ENCODE data around the gene FBLN2.

Gene FBLN2

DNA sequence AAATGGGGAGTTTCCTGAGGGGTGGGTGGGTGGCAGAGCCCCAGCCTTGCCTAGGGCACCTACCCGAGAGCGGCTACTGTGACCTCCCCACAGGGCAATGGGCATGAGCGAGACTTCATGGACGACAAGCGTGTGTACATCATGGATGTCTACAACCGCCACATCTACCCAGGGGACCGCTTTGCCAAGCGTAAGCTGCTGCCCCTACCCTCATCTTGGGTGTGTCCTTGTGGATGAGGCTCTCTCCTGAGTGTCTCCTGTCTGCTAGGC lies 46.2 kb upstream of the FBLN2 start:
- H3K27ac ChIP-seq (ENCODE audit: insufficient read depth in 1 of 2, low read depth in 1 of 2, low read length in 2 of 2, poor library complexity in 1 of 2, severe bottlenecking in 2 of 2), result no peak overlapping the region
- no peaks in the 10 kb centered on the region for H3K27me3 ChIP-seq (replicated peaks in 2 of 5; ENCODE audit: control insufficient read depth in 4 of 5, insufficient read depth in 5 of 5, low read length in 4 of 5)
- H3K9me3 ChIP-seq (ENCODE audit: control extremely low read depth in 1 of 5, control insufficient read depth in 4 of 5, insufficient read depth in 2 of 5, low read depth in 1 of 5, low read length in 4 of 5), result no peaks in the 10 kb centered on the region
- ChIA-PET POLR2A (no interaction called here), CTCF (interaction anchor here (1.0 to 11.8 kb wide), 2 partner anchors 14 to 147 kb away, joined by 3 to 422 read pairs; no protein-coding TSS in a partner anchor)
- 99% methylated on average over 8 of the region's 8 CpGs for WGBS (ENCODE audit: insufficient coverage)
- no peaks in the 10 kb centered on the region for H3K36me3 ChIP-seq (ENCODE audit: control insufficient read depth in 4 of 4, insufficient read depth in 4 of 4, low read length in 3 of 4)
- DNase-seq, result no peak
- peaks cover 0 to 6% (median 4%) of the 10 kb centered on the region in 4 experiments for H3K4me1 ChIP-seq (ENCODE audit: control extremely low read depth in 1 of 4, control insufficient read depth in 4 of 4, insufficient read depth in 4 of 4, low read length in 3 of 4)
- H3K4me3 ChIP-seq (ENCODE audit: control insufficient read depth in 1 of 7, extremely low read depth in 1 of 7, insufficient read depth in 4 of 7, low read depth in 2 of 7, low read length in 6 of 7), result no peak overlapping the region

DNA sequence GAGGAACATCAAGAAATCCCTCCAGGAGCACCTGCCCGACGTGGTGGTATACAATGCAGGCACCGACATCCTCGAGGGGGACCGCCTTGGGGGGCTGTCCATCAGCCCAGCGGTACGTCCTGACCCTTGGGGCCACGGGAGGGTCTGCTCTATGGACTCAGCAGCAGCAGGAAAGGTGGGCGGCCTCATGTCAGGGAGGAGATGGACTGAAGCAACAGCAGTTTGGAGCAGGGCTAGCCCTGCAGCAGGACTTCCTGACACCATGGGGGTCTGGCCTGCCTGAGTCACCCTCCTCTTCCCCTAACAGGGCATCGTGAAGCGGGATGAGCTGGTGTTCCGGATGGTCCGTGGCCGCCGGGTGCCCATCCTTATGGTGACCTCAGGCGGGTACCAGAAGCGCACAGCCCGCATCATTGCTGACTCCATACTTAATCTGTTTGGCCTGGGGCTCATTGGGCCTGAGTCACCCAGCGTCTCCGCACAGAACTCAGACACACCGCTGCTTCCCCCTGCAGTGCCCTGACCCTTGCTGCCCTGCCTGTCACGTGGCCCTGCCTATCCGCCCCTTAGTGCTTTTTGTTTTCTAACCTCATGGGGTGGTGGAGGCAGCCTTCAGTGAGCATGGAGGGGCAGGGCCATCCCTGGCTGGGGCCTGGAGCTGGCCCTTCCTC lies 44.6 kb upstream of the FBLN2 start:
- DNase-seq, result no peak
- H3K27me3 ChIP-seq (replicated peaks in 2 of 5; ENCODE audit: control insufficient read depth in 4 of 5, insufficient read depth in 5 of 5, low read length in 4 of 5), result no peaks in the 10 kb centered on the region
- WGBS (ENCODE audit: insufficient coverage), result 98% methylated on average over 21 of the region's 23 CpGs
- POLR2A ChIA-PET, result no interaction called here
- H3K4me1 ChIP-seq (ENCODE audit: control extremely low read depth in 1 of 4, control insufficient read depth in 4 of 4, insufficient read depth in 4 of 4, low read length in 3 of 4), result peaks cover 1 to 14% (median 10%) of the 10 kb centered on the region in 4 experiments
- no peak overlapping the region for H3K27ac ChIP-seq (ENCODE audit: insufficient read depth in 1 of 2, low read depth in 1 of 2, low read length in 2 of 2, poor library complexity in 1 of 2, severe bottlenecking in 2 of 2)
- no peak overlapping the region for H3K4me3 ChIP-seq (ENCODE audit: control insufficient read depth in 1 of 7, extremely low read depth in 1 of 7, insufficient read depth in 4 of 7, low read depth in 2 of 7, low read length in 6 of 7)
- CTCF ChIA-PET, result interaction anchor here (0.8 to 11.8 kb wide), 3 partner anchors 8 to 145 kb away, joined by 3 to 422 read pairs (median 4); no protein-coding TSS in a partner anchor
- no peaks in the 10 kb centered on the region for H3K36me3 ChIP-seq (ENCODE audit: control insufficient read depth in 4 of 4, insufficient read depth in 4 of 4, low read length in 3 of 4)
- no peaks in the 10 kb centered on the region for H3K9me3 ChIP-seq (ENCODE audit: control extremely low read depth in 1 of 5, control insufficient read depth in 4 of 5, insufficient read depth in 2 of 5, low read depth in 1 of 5, low read length in 4 of 5)

DNA sequence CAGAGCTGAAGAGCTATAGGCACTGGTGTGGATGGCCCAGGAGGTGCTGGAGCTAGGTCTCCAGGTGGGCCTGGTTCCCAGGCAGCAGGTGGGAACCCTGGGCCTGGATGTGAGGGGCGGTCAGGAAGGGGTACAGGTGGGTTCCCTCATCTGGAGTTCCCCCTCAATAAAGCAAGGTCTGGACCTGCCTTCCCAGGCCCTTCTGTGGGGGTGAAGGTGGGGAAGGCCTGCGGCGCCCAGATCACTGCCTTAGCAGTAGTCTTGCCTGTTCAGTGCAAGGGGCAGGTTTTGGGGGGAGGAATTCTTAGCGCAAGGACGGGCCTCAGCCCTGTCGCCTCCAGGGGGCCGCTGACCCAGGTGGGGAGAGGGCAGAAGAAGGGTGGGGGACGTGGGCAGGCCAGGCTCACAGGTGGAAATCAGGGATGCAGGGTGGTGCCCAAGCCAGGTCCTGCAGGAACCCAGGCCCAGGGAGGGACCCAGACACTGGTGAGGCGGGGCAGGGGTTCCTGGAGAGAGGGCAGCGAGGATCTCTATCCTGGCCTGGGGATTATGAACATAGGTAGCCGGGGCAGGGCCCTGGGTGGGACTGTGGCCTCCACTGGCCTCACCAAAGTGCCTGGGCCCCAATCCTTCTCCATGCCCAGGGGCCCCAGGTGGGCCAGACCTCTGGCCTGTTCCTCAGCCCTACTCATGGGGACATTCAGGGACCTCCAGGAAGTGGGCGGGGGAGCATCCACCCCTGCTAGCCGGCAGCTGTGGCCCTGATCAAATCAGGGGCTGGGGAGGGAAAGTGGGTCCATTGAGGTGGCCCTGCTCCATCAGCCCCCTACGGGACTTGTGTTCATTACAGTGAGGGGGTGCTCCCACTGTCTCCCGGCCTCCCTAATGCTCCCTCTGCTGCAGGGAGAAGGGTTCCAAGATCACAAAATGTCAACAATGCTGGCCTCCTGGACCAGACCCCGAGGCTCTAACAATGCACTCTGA lies 43.5 kb upstream of the FBLN2 start:
- no peak for DNase-seq
- H3K36me3 ChIP-seq (ENCODE audit: control insufficient read depth in 4 of 4, insufficient read depth in 4 of 4, low read length in 3 of 4), result no peaks in the 10 kb centered on the region
- no peak overlapping the region for H3K4me3 ChIP-seq (ENCODE audit: control insufficient read depth in 1 of 7, extremely low read depth in 1 of 7, insufficient read depth in 4 of 7, low read depth in 2 of 7, low read length in 6 of 7)
- ChIA-PET POLR2A (no interaction called here), CTCF (interaction anchor here (0.9 to 11.8 kb wide), 4 partner anchors 9 to 144 kb away, joined by 3 to 422 read pairs (median 4); no protein-coding TSS in a partner anchor)
- H3K9me3 ChIP-seq (ENCODE audit: control extremely low read depth in 1 of 5, control insufficient read depth in 4 of 5, insufficient read depth in 2 of 5, low read depth in 1 of 5, low read length in 4 of 5), result no peaks in the 10 kb centered on the region
- no peaks in the 10 kb centered on the region for H3K27me3 ChIP-seq (replicated peaks in 2 of 5; ENCODE audit: control insufficient read depth in 4 of 5, insufficient read depth in 5 of 5, low read length in 4 of 5)
- H3K4me1 ChIP-seq (ENCODE audit: control extremely low read depth in 1 of 4, control insufficient read depth in 4 of 4, insufficient read depth in 4 of 4, low read length in 3 of 4), result peaks cover 1 to 14% (median 10%) of the 10 kb centered on the region in 4 experiments
- WGBS (ENCODE audit: insufficient coverage), result 95% methylated on average over 13 of the region's 16 CpGs
- no peak overlapping the region for H3K27ac ChIP-seq (ENCODE audit: insufficient read depth in 1 of 2, low read depth in 1 of 2, low read length in 2 of 2, poor library complexity in 1 of 2, severe bottlenecking in 2 of 2)

- DNase-seq, result no peak
- CTCF ChIA-PET, result interaction anchor here (1.4 to 1.7 kb wide), 2 partner anchors 86 to 142 kb away, joined by 3 to 5 read pairs; no protein-coding TSS in a partner anchor
- H3K27me3 ChIP-seq (replicated peaks in 2 of 5; ENCODE audit: control insufficient read depth in 4 of 5, insufficient read depth in 5 of 5, low read length in 4 of 5), result no peaks in the 10 kb centered on the region
- WGBS (ENCODE audit: insufficient coverage), result 100% methylated on average over 1 of the region's 1 CpG
- POLR2A ChIA-PET, result no interaction called here
- peaks cover 1 to 14% (median 10%) of the 10 kb centered on the region in 4 experiments for H3K4me1 ChIP-seq (ENCODE audit: control extremely low read depth in 1 of 4, control insufficient read depth in 4 of 4, insufficient read depth in 4 of 4, low read length in 3 of 4)
- no peaks in the 10 kb centered on the region for H3K9me3 ChIP-seq (ENCODE audit: control extremely low read depth in 1 of 5, control insufficient read depth in 4 of 5, insufficient read depth in 2 of 5, low read depth in 1 of 5, low read length in 4 of 5)
- H3K27ac ChIP-seq (ENCODE audit: insufficient read depth in 1 of 2, low read depth in 1 of 2, low read length in 2 of 2, poor library complexity in 1 of 2, severe bottlenecking in 2 of 2), result no peak overlapping the region
- no peak overlapping the region for H3K4me3 ChIP-seq (ENCODE audit: control insufficient read depth in 1 of 7, extremely low read depth in 1 of 7, insufficient read depth in 4 of 7, low read depth in 2 of 7, low read length in 6 of 7)
- H3K36me3 ChIP-seq (ENCODE audit: control insufficient read depth in 4 of 4, insufficient read depth in 4 of 4, low read length in 3 of 4), result no peaks in the 10 kb centered on the region
Measured at GRCh38 chr3:13506239-13506638, 42.7 kb upstream of the FBLN2 start.

- Histone ChIP-seq H3K4me1 (ENCODE audit: control extremely low read depth in 1 of 4, control insufficient read depth in 4 of 4, insufficient read depth in 4 of 4, low read length in 3 of 4) (peaks cover 1 to 14% (median 10%) of the 10 kb centered on the region in 4 experiments), H3K9me3 (ENCODE audit: control extremely low read depth in 1 of 5, control insufficient read depth in 4 of 5, insufficient read depth in 2 of 5, low read depth in 1 of 5, low read length in 4 of 5) (no peaks in the 10 kb centered on the region), H3K27me3 (replicated peaks in 2 of 5; ENCODE audit: control insufficient read depth in 4 of 5, insufficient read depth in 5 of 5, low read length in 4 of 5) (no peaks in the 10 kb centered on the region), H3K4me3 (ENCODE audit: control insufficient read depth in 1 of 7, extremely low read depth in 1 of 7, insufficient read depth in 4 of 7, low read depth in 2 of 7, low read length in 6 of 7) (no peak overlapping the region), H3K36me3 (ENCODE audit: control insufficient read depth in 4 of 4, insufficient read depth in 4 of 4, low read length in 3 of 4) (no peaks in the 10 kb centered on the region), H3K27ac (ENCODE audit: insufficient read depth in 1 of 2, low read depth in 1 of 2, low read length in 2 of 2, poor library complexity in 1 of 2, severe bottlenecking in 2 of 2) (no peak overlapping the region)
- POLR2A ChIA-PET, result no interaction called here
- no peak for DNase-seq
- WGBS (ENCODE audit: insufficient coverage), result 69% methylated on average over 2 of the region's 4 CpGs
- CTCF ChIA-PET, result interaction anchor here (1.1 to 3.0 kb wide), 4 partner anchors 11 to 146 kb away, joined by 3 to 10 read pairs (median 4); no protein-coding TSS in a partner anchor
Measured at GRCh38 chr3:13506680-13507079, 42.2 kb upstream of the FBLN2 start.

GRCh38 chr3:13507247-13507569 lies 41.7 kb upstream of the FBLN2 start:
- WGBS (ENCODE audit: insufficient coverage), result 71% methylated on average over 2 of the region's 3 CpGs
- Histone ChIP-seq H3K4me1 (ENCODE audit: control extremely low read depth in 1 of 4, control insufficient read depth in 4 of 4, insufficient read depth in 4 of 4, low read length in 3 of 4) (peaks cover 1 to 14% (median 10%) of the 10 kb centered on the region in 4 experiments), H3K4me3 (ENCODE audit: control insufficient read depth in 1 of 7, extremely low read depth in 1 of 7, insufficient read depth in 4 of 7, low read depth in 2 of 7, low read length in 6 of 7) (no peak overlapping the region), H3K27ac (ENCODE audit: insufficient read depth in 1 of 2, low read depth in 1 of 2, low read length in 2 of 2, poor library complexity in 1 of 2, severe bottlenecking in 2 of 2) (no peak overlapping the region), H3K36me3 (ENCODE audit: control insufficient read depth in 4 of 4, insufficient read depth in 4 of 4, low read length in 3 of 4) (no peaks in the 10 kb centered on the region), H3K9me3 (ENCODE audit: control extremely low read depth in 1 of 5, control insufficient read depth in 4 of 5, insufficient read depth in 2 of 5, low read depth in 1 of 5, low read length in 4 of 5) (no peaks in the 10 kb centered on the region), H3K27me3 (replicated peaks in 2 of 5; ENCODE audit: control insufficient read depth in 4 of 5, insufficient read depth in 5 of 5, low read length in 4 of 5) (no peaks in the 10 kb centered on the region)
- POLR2A ChIA-PET, result no interaction called here
- CTCF ChIA-PET, result interaction anchor here (1.1 to 3.0 kb wide), 3 partner anchors 11 to 146 kb away, joined by 3 to 10 read pairs (median 5); no protein-coding TSS in a partner anchor
- DNase-seq, result no peak
